ENCODE results near the gene OR10A3. TPM values are rescaled to one million over a fixed set of nuclear protein-coding genes. Genes with fewer than 3 reads are reported as not detected.
A peak's percentile ranks its signal among the peaks of the same experiment; 100 is the strongest.

Gene OR10A3
- total RNA-seq, 1 donor from 2014 or later = not detected

DNA sequence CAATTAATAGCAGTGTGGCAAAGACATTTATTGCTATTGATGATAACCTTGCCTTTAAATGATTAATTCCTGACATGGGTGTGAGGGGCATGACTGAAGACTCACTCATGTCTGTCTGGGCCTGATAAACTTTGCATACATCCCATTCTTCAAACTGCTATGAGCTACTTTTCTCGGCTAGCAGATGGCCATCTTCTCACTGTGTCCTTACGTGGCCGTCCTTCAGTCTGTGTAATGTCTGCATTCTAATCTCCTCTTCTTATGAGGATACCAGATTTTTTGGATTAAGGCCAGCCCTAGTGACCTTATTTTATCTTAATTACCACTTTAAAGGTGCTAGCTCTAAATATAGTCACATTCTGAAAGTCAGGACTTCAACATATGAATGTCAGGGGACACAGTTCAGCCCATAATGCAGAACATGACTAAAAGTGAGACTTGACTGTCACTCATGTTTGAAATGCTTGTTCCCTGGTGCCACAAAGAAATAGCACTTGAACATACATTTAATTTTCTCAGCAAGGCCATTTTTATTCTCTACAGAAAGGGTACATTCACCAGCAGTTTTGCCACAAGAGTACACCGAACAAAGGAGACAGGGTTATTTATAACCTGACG lies 42.7 kb downstream of the OR10A3 start:
- intact Hi-C loops (cut with micrococcal nuclease) = loop anchor here (10.0 kb wide), 1 partner anchor 86 kb away; the partner anchor contains the start of gene EIF3F
- DNase-seq (no peak), ATAC-seq (no peak)

DNA sequence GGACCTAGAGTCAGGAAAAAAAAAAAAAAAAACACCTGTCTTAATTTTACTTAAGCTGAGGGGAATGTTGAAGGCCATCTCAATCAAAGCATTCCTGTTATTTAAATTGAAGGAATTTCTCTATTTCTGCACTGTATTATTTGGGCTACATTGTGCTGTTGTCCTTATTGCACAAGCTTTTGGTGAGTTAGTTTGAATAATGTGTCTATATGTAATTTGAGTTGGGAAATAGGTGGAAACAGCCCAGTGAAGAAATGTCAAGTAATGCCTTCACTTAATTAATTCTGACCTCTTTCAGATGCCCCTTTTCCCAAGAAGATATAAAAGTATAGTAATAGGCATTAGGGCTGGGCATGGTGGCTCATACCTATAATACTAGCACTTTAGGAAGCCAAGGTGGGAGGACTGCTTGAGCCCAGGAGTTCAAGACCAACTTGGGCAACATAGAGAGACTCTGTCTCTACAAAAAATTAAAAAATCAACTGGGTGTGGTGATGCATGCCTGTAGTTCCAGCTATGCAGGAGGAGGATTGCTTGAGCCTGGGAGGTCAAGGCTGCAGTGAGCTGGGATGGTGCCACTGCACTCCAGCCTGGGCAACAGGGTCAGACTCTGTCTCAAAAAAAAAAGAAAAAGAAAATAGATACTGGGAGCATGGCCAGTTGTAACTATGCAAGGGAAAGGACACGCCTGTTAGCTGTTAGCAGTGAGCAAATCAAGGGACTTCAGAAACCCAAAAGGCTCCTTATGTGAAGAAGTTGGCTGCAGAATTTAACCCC lies 45.3 kb downstream of the OR10A3 start:
- intact Hi-C loops (cut with micrococcal nuclease) = loop anchor here (10.0 kb wide), 1 partner anchor 89 kb away; the partner anchor contains the start of gene EIF3F
- DNase-seq = no peak
- no peak for ATAC-seq

DNA sequence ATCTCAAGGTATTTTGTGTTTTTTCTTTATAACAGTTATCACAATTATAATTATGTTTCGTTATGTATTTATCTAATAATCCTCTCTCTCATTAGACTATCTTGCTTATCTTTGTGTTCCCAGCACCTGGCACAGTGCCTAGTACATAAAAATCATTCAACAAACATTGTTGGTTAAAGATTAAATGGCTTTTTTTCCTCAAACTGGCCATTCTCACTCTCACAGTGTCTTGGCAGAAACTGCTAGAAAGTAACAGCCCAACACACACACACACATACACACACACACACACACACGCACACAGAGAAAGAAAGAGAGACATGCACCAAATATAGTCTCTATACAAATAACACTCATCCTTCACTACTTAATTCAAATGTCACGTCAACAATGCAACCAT lies 47.3 kb downstream of the OR10A3 start:
- intact Hi-C loops (cut with micrococcal nuclease) = loop anchor here (10.0 kb wide), 1 partner anchor 91 kb away; the partner anchor contains the start of gene EIF3F
- DNase-seq (no peak), ATAC-seq (no peak)

DNA sequence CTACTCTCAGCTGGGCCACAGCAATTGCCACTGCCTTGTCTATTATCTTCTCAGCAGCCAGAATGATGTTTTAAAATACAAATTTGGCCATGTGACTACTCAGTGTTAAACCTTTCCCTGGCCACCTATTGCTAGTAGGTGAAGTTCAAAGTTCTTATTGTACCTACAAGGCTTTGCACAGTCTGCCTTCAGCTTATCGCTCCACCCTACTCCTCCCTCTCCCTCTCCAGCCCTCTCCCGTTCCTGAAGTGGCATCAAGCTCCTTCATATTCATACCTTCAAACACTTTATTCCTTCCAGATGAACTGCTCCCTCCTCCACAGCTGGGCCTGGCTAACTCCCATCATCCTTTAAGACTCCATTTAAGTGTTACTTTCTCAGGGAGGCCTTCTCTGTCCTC lies 47.7 kb downstream of the OR10A3 start:
- ATAC-seq (no peak), DNase-seq (no peak)
- intact Hi-C loops (cut with micrococcal nuclease) = loop anchor here (10.0 kb wide), 1 partner anchor 91 kb away; the partner anchor contains the start of gene EIF3F

DNA sequence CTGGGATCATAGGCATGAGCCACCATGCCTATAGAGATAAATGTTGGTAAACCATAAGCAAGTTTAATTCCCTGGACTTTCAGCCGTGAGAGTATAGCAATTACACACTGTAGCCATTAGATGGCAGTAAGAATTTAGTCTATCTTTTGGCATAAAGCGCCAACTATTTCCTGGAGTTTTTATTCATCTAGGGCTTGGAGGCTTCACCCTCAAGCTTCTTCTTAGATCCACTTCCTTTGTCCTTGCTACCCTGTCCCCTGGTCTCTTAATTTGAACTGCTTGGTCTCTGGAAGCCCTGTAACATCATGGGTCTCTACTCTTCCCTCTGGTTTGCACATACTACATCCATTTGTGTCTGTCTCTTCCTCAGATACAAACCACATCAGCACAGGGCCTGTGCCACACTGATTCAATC lies 48.7 kb downstream of the OR10A3 start:
- ATAC-seq = peak; percentile 57
- intact Hi-C loops (cut with micrococcal nuclease) = loop anchor here (10.0 kb wide), 1 partner anchor 92 kb away; the partner anchor contains the start of gene EIF3F
- DNase-seq = no peak

DNA sequence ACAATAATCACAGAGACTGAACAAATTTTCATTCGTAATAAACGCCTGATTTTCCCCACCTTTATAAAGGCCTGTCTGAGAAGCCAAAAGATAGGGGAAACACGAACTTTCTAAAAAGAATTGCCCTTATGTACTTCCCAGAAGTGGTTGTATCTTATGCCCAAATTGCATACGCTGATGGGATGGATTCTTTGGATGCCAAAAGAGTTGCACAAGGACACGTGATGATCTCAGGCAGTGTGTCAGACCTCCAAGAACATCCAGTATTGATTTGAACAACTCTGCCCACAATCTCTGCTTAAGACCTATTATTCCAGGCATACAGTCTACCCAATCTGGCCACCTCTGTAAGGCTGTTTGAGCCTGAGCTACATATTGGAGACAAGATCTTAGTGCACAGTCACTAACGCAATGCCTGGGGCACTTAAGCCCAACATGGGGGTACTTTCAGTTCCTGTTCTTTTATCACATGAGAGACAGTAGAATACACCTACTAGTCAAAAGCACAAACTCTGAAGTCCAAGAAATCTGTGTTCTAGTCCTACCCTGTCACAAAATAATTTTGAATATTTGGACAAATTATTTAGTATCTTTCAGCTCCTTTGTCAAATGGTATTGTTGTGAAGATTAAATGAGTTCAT lies 49.3 kb downstream of the OR10A3 start:
- ATAC-seq = no peak
- intact Hi-C loops (cut with micrococcal nuclease) = loop anchor here (10.0 kb wide), 1 partner anchor 93 kb away; the partner anchor contains the start of gene EIF3F
- DNase-seq = no peak

DNA sequence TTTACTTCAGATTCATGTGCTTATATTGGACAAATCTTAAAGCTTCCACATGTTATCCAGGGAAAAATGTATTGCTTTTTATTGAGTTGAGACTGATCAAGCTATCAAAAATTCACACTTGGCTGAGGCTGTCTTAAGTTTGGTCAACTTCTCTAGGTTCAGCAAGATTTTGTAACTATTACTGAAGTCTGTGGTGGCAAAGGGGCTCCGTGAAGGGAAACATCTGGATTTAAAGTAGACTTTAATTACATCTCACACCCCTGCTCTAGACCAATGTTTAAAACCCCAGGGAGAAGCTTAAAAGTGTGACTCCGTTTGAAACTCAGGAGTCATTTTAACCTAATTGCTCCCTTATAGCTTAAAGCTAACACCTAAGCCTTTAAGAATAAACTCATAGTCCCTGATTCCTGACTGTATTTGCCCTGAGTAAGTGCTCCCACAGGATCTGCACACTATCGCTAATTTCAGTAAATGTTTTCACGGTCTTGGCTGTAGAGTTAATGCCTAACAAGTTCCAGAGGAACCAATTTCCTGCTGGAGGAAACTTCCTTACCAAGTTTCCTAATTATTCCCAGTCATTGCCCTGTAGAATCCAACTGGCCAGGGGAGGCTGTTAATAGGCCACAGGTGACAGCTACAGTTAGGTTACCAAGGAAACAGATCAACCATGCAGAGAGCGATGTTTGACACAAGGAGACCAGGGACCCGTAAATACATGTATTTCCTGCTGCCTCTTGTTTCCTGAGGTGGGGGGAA lies 50.9 kb downstream of the OR10A3 start:
- ATAC-seq (no peak), DNase-seq (no peak)
- intact Hi-C loops (cut with micrococcal nuclease) = loop anchor here (10.0 kb wide), 1 partner anchor 94 kb away; the partner anchor contains the start of gene EIF3F

DNA sequence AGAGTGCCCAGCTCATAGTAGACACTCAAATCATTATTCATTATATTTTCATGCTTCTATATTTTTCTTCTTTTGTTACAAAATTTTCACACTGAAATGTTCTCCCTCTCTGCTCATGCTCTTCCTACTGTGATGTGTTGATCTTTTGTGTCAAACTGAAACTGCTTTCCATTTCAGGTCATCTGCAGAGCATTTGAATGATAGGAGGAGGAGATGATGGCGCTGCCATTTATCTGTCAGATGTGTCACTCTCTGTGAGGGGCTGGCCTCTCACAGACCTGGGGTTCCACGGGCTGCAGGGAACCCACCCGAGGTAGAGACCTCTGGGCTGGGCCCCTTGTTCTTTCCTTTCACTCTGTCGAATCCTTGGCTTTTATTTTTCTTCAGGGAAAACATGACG lies 51.5 kb downstream of the OR10A3 start:
- intact Hi-C loops (cut with micrococcal nuclease) = loop anchor here (10.0 kb wide), 1 partner anchor 95 kb away; the partner anchor contains the start of gene EIF3F
- DNase-seq (no peak), ATAC-seq (no peak)

Other genes starting within 250 kb of the OR10A3 start
- gene OVCH2, start 235.2 kb downstream of the OR10A3 start, total RNA-seq = not detected
- not detected for gene OR5P2, start 144.8 kb downstream of the OR10A3 start, total RNA-seq
- gene OR5P3, start 110.9 kb downstream of the OR10A3 start, total RNA-seq = not detected
- gene OR10A6, start 10.4 kb downstream of the OR10A3 start, total RNA-seq = not detected
- not detected for gene NLRP10, start 23.7 kb upstream of the OR10A3 start, total RNA-seq
- gene EIF3F, start 45.6 kb upstream of the OR10A3 start, total RNA-seq = 156 TPM
- gene TUB, start 139.5 kb upstream of the OR10A3 start, total RNA-seq = 22.3 TPM
- gene RIC3, start 227.3 kb upstream of the OR10A3 start, total RNA-seq = 14.1 TPM